Measurements from ENCODE around the gene PTPRS. TPM values are rescaled to one million over a fixed set of nuclear protein-coding genes. Genes with fewer than 3 reads are reported as not detected.

The PTPRS gene
- total and polyA plus RNA-seq, 2 donors (not counting 3 experiments of a cell fraction or from before 2014, with no cell fraction given): 10.1 to 16.1 TPM

GRCh38 chr19:5331790-5332189 lies 8.8 kb downstream of the PTPRS start:
- BruUV-seq (replicated peaks): no TSS peak
- POLR2A ChIA-PET: no interaction called here
- no peak for FAIRE-seq

More at GRCh38 chr19:5331790-5332189, 8.8 kb downstream of the PTPRS start:
- Histone ChIP-seq H3K9me3 (replicated peaks; ENCODE audit: control insufficient read depth, insufficient read depth, low read length) (no peaks in the 10 kb centered on the region), H3K4me1 (ENCODE audit: control insufficient read depth, extremely low read depth, insufficient read depth, low read length) (no peaks in the 10 kb centered on the region), H3K36me3 (ENCODE audit: control insufficient read depth in 2 of 2, extremely low read depth in 1 of 2, insufficient read depth in 2 of 2, low read length in 2 of 2) (no peaks in the 10 kb centered on the region), H3K4me3 (replicated peaks in 1 of 3; ENCODE audit: insufficient read depth in 1 of 3, low read depth in 1 of 3, low read length in 3 of 3) (no peak overlapping the region), H2AFZ (ENCODE audit: low read depth, low read length) (no peak overlapping the region), H3K27ac (ENCODE audit: insufficient read depth, low read depth, low read length) (no peak overlapping the region), H3K9me1 (replicated peaks; ENCODE audit: control insufficient read depth, extremely low read depth, insufficient read depth, low read length) (no peaks in the 10 kb centered on the region), H3K27me3 (ENCODE audit: control insufficient read depth in 2 of 2, insufficient read depth in 2 of 2, low read length in 2 of 2) (peaks cover 0 to 3% of the 10 kb centered on the region in 2 experiments), H3K4me2 (ENCODE audit: insufficient read depth, low read length) (no peak overlapping the region), H3K79me2 (ENCODE audit: control insufficient read depth, insufficient read depth, low read length) (no peaks in the 10 kb centered on the region), H3K9ac (replicated peaks; ENCODE audit: extremely low read depth, insufficient read depth, low read length) (no peak overlapping the region), H4K20me1 (replicated peaks; ENCODE audit: control insufficient read depth, extremely low read depth, insufficient read depth, low read length) (no peaks in the 10 kb centered on the region)
- dilution Hi-C loops (cut with MboI; ENCODE audit: extremely low pct_ligation_motif_present, low sequenced_read_pairs) (no loop called here), intact Hi-C loops (cut with micrococcal nuclease) (no loop called here)
- TF ChIP-seq POLR2A (IDR thresholded peaks at IDR 0.05; ENCODE audit: low read depth, low read length): no peak
- TF ChIP-seq EZH2 (IDR thresholded peaks at IDR 0.05; ENCODE audit: borderline replicate concordance, low read depth, low read length, severe bottlenecking): no peak
- no peak for TF ChIP-seq GATA2 (IDR thresholded peaks at IDR 0.05; ENCODE audit: insufficient read depth, insufficient read length, low read depth, low read length)
- TF ChIP-seq MAX (IDR thresholded peaks at IDR 0.05; ENCODE audit: insufficient read depth, insufficient read length): no peak
- TF ChIP-seq FOS (IDR thresholded peaks at IDR 0.05; ENCODE audit: borderline replicate concordance, insufficient read depth, low read length): no peak
- no peak for TF ChIP-seq JUN (IDR thresholded peaks at IDR 0.05; ENCODE audit: borderline replicate concordance, insufficient read depth, insufficient read length, low read depth)
- no peak for TF ChIP-seq POLR2AphosphoS5 (IDR thresholded peaks at IDR 0.05; ENCODE audit: insufficient read depth, low read depth, low read length)
- TF ChIP-seq CTCF (IDR thresholded peaks at IDR 0.05; ENCODE audit: extremely low read depth in 1 of 2, insufficient read depth in 1 of 2, low read depth in 1 of 2, low read length in 2 of 2): no peak
- TF ChIP-seq MYC (IDR thresholded peaks at IDR 0.05; ENCODE audit: low read depth, low read length): no peak
- DNase-seq (ENCODE audit: low read depth, low spot score): no peak
- CTCF ChIA-PET: no interaction called here

Measured in endothelial cell of umbilical vein (primary cell).